Stomach (tissue), 4 donors: Measurements from ENCODE around the gene PPP1R15A.

ENCODE experiments used
- CTCF ChIP-seq, 7 experiments: fragments of 450-650 bp in 4 of 7; fragments of 200-600 bp in 3 of 7; sonication (generic) in 3 of 7; IDR thresholded peaks; one replicate each; pipeline ENCODE4 v1.5.1; 2016 to 2019; ENCODE audit warnings: antibody characterized with exemption in 7 of 7, control low read depth in 2 of 7, mild to moderate bottlenecking in 1 of 7
- POLR2A ChIP-seq, 4 donors: fragments of 450-650 bp; IDR thresholded peaks; one replicate each; pipeline ENCODE4 v1.6.1; 2016; ENCODE audit warnings: antibody characterized with exemption in 4 of 4, control low read depth in 2 of 4, mild to moderate bottlenecking in 1 of 4, moderate library complexity in 1 of 4

- TF ChIP-seq CTCF (IDR thresholded peaks at IDR 0.05) = no peak
- no peak for TF ChIP-seq POLR2A (IDR thresholded peaks at IDR 0.05)
Observed at GRCh38 chr19:48852292-48852691, 19.9 kb upstream of the PPP1R15A start.
